ENCODE results near the gene TXNDC2. TPM values are rescaled to one million over a fixed set of nuclear protein-coding genes. Genes with fewer than 3 reads are reported as not detected.

TXNDC2 gene
- total RNA-seq, 3 donors from 2014 or later (not counting 1 experiment from before 2014, with no cell fraction given) = not detected

DNA sequence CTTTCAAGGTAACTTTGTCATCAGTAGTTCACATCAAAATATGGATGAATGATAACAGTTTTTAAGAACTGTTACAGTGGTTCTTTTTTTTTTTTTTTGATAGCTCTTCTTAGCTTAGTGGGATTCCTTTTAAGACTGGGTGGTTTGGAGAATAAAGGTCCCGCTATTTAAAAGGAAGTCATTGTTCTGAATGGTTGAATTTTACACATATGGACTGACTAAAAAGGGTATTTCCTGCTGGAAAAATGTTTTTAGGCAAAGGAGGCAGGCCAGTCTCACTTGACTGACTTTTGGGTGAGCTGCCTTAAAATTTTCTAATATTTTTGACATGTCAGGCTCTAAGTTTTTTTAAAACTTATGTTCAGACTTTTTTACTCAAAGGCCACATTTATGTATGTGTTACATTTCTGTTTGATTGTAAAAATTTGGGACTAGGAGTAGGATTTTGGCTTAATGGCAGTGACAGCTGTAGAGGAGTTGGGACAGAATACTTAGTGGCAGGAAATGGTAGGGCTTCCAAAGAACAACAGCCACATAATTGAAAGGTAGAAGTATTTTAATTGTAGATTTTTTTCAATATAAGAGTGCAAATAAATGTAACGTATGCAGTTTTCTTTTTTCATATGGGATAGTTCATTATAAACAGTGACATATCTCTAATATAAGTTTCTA is 41.8 kb downstream of the TXNDC2 start:
- intact Hi-C loops (cut with micrococcal nuclease) = no loop called here
- H3K4me1 ChIP-seq (ENCODE audit: control insufficient read depth, insufficient read depth, low read length) = peaks cover 3% of the 10 kb centered on the region
- TF ChIP-seq, protein P1, sequence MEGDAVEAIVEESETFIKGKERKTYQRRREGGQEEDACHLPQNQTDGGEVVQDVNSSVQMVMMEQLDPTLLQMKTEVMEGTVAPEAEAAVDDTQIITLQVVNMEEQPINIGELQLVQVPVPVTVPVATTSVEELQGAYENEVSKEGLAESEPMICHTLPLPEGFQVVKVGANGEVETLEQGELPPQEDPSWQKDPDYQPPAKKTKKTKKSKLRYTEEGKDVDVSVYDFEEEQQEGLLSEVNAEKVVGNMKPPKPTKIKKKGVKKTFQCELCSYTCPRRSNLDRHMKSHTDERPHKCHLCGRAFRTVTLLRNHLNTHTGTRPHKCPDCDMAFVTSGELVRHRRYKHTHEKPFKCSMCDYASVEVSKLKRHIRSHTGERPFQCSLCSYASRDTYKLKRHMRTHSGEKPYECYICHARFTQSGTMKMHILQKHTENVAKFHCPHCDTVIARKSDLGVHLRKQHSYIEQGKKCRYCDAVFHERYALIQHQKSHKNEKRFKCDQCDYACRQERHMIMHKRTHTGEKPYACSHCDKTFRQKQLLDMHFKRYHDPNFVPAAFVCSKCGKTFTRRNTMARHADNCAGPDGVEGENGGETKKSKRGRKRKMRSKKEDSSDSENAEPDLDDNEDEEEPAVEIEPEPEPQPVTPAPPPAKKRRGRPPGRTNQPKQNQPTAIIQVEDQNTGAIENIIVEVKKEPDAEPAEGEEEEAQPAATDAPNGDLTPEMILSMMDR (IDR thresholded peaks at IDR 0.05) = no peak
- peaks cover 60 to 74% of the 10 kb centered on the region in 2 donors for H3K4me1 Mint-ChIP-seq
- H3K27ac ChIP-seq (ENCODE audit: low read length) = no peak overlapping the region
- H3K27me3 Mint-ChIP-seq (ENCODE audit: low read depth in 2 of 2) = no peaks in the 10 kb centered on the region
- H3K9me3 ChIP-seq (ENCODE audit: control insufficient read depth, insufficient read depth, low read length) = no peaks in the 10 kb centered on the region
- no peak overlapping the region for H3K4me3 ChIP-seq (ENCODE audit: low read length)
- no peaks in the 10 kb centered on the region for H3K9me3 Mint-ChIP-seq
- peak overlapping the region; percentile 72 to 74 for H3K27ac Mint-ChIP-seq
- H3K36me3 ChIP-seq (ENCODE audit: control insufficient read depth, insufficient read depth, low read length) = peaks cover 3% of the 10 kb centered on the region
- peak overlapping the region; percentile 19 for H3K4me3 Mint-ChIP-seq
- H3K27me3 ChIP-seq (ENCODE audit: control insufficient read depth, insufficient read depth, low read length) = no peaks in the 10 kb centered on the region
- DNase-seq = no peak
- no peaks in the 10 kb centered on the region for H3K36me3 Mint-ChIP-seq
- no peak for ATAC-seq
- 47% methylated on average over 1 of the region's 2 CpGs for WGBS (ENCODE audit: insufficient coverage)

GRCh38 chr18:9928646-9929259 is 43.0 kb downstream of the TXNDC2 start:
- Mint-ChIP-seq H3K36me3 (no peaks in the 10 kb centered on the region), H3K27ac (no peak overlapping the region), H3K27me3 (ENCODE audit: low read depth in 2 of 2) (no peaks in the 10 kb centered on the region), H3K9me3 (no peaks in the 10 kb centered on the region), H3K4me1 (peaks cover 60 to 75% of the 10 kb centered on the region in 2 donors), H3K4me3 (no peak overlapping the region)
- H3K4me3 ChIP-seq (ENCODE audit: low read length) = no peak overlapping the region
- H3K9me3 ChIP-seq (ENCODE audit: control insufficient read depth, insufficient read depth, low read length) = no peaks in the 10 kb centered on the region
- H3K4me1 ChIP-seq (ENCODE audit: control insufficient read depth, insufficient read depth, low read length) = peaks cover 1% of the 10 kb centered on the region
- H3K27ac ChIP-seq (ENCODE audit: low read length) = no peak overlapping the region
- no peaks in the 10 kb centered on the region for H3K27me3 ChIP-seq (ENCODE audit: control insufficient read depth, insufficient read depth, low read length)
- TF ChIP-seq, protein P1 (IDR thresholded peaks at IDR 0.05) = no peak
- peaks cover 7% of the 10 kb centered on the region for H3K36me3 ChIP-seq (ENCODE audit: control insufficient read depth, insufficient read depth, low read length)
- no peak for DNase-seq
- intact Hi-C loops (cut with micrococcal nuclease) = no loop called here
- ATAC-seq = no peak
- WGBS (ENCODE audit: insufficient coverage) = 74% methylated on average over 4 of the region's 5 CpGs

GRCh38 chr18:9930299-9930884 is 44.6 kb downstream of the TXNDC2 start:
- no peaks in the 10 kb centered on the region for H3K4me1 ChIP-seq (ENCODE audit: control insufficient read depth, insufficient read depth, low read length)

More at GRCh38 chr18:9930299-9930884, 44.6 kb downstream of the TXNDC2 start:
- WGBS (ENCODE audit: insufficient coverage) = 95% methylated on average over 2 of the region's 3 CpGs
- H3K36me3 ChIP-seq (ENCODE audit: control insufficient read depth, insufficient read depth, low read length) = peaks cover 13% of the 10 kb centered on the region
- H3K4me3 Mint-ChIP-seq = no peak overlapping the region
- no peaks in the 10 kb centered on the region for H3K9me3 ChIP-seq (ENCODE audit: control insufficient read depth, insufficient read depth, low read length)
- intact Hi-C loops (cut with micrococcal nuclease) = no loop called here
- TF ChIP-seq, protein P1 (IDR thresholded peaks at IDR 0.05) = no peak
- H3K27ac Mint-ChIP-seq = no peak overlapping the region
- H3K36me3 Mint-ChIP-seq = no peaks in the 10 kb centered on the region
- DNase-seq = no peak
- H3K4me1 Mint-ChIP-seq = peaks cover 54 to 68% of the 10 kb centered on the region in 2 donors
- ATAC-seq = no peak
- H3K9me3 Mint-ChIP-seq = no peaks in the 10 kb centered on the region
- H3K4me3 ChIP-seq (ENCODE audit: low read length) = no peak overlapping the region
- no peak overlapping the region for H3K27ac ChIP-seq (ENCODE audit: low read length)
- no peaks in the 10 kb centered on the region for H3K27me3 ChIP-seq (ENCODE audit: control insufficient read depth, insufficient read depth, low read length)
- no peaks in the 10 kb centered on the region for H3K27me3 Mint-ChIP-seq (ENCODE audit: low read depth in 2 of 2)
